GM19463 (cell line): ENCODE results near the gene USF2.

ENCODE experiments used
- ATAC-seq: cut with Tn5 transposase; IDR thresholded peaks from one replicate; pipeline ENCODE4 v1.9.1; 2021; ENCODE audit warnings: mild to moderate bottlenecking, moderate library complexity; ENCODE audit not compliant: unreplicated experiment

Gene USF2

GRCh38 chr19:35265126-35265899 lies 3.4 kb upstream of the USF2 start:
- ATAC-seq = no peak

DNA sequence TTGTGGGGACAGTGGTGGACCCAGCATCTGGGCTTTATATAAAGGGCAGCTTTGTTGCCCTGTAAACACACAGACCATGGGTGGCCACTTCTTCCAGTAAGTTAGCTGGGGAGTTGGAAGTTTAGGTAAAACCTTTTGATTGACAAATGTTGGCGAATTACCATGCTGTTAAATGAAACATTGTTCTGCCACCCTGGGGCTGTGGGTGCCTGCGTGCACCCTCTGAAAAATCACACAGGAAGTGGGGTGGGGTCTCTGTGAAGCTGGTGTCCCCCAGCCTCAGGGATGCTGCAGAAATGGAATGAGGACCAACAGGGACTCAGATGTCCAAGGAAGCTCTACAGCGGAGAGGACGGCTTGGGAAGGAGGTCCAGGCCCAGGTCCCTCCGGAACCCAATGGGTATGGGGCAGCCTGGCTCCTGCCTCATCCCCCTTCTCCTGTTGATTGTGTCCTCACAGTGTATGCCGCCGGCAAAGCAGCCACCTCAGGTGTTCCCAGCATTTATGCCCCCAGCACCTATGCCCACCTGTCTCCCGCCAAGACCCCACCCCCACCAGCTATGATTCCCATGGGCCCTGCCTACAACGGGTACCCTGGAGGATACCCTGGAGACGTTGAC lies 2.8 kb upstream of the USF2 start:
- no peak for ATAC-seq

- no peak for ATAC-seq
These were observed 2.0 kb upstream of the USF2 start for GRCh38 chr19:35266520-35267352.

- ATAC-seq = no peak
These were observed 1.4 kb upstream of the USF2 start for GRCh38 chr19:35267353-35267817.

- ATAC-seq = peak; percentile 41
These were observed 785 bp upstream of the USF2 start for GRCh38 chr19:35267818-35268535.

DNA sequence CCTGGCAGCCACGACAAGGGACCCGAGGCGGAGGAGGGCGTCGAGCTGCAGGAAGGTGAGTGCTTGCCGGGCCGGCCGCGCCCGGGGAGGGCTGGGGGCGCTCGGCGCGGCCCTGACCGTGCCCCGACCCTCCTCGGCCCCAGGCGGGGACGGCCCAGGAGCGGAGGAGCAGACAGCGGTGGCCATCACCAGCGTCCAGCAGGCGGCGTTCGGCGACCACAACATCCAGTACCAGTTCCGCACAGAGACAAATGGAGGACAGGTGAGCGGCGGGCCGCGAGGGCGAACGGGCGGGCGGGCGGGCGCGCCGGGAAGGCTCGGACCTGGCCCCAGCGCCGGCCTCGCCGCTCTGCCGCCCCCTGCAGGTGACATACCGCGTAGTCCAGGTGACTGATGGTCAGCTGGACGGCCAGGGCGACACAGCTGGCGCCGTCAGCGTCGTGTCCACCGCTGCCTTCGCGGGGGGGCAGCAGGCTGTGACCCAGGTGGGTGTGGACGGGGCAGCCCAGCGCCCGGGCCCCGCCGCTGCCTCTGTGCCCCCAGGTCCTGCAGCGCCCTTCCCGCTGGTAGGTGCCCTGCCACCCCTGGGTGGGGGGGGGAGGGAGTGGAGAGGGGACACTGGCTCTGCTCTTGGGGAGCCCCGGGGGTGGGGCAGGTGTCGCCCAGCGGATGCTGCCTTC lies 816 bp downstream of the USF2 start:
- ATAC-seq = peak; percentile 52

- ATAC-seq = no peak
These were observed 1.6 kb downstream of the USF2 start for GRCh38 chr19:35270381-35270811.

GRCh38 chr19:35271546-35271945 lies 2.8 kb downstream of the USF2 start:
- no peak for ATAC-seq

DNA sequence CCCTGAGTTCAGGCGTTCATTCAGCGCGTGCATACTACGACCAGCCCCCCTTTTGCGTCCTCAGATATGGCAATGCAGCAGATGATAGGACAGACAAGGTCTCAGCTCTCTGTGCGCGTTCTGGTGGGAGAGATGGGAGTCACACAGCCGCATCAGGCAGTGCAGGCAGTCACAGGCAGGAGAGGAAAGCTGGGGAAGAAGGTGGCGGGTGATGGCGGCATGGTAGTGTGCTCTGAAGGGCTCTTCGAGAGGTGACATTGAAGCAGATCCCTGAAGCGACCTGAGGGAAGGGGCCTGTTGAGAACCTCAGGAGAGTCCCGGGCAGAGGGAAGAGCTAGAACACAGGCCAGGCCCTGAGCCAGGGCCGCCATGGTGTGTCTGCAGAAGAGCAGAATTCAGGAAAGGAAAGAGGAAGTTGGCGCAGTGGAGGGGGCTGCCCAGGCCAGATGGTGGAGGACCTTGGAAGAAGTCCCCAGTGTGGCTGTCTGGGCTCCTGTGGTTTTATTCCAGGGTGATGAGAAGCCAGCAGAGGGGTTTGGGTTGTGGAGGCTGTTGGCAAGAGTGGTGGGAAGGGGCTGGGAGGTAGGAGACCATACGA lies 3.5 kb downstream of the USF2 start:
- no peak for ATAC-seq

- ATAC-seq = no peak
These were observed 4.3 kb downstream of the USF2 start for GRCh38 chr19:35272954-35273649.

DNA sequence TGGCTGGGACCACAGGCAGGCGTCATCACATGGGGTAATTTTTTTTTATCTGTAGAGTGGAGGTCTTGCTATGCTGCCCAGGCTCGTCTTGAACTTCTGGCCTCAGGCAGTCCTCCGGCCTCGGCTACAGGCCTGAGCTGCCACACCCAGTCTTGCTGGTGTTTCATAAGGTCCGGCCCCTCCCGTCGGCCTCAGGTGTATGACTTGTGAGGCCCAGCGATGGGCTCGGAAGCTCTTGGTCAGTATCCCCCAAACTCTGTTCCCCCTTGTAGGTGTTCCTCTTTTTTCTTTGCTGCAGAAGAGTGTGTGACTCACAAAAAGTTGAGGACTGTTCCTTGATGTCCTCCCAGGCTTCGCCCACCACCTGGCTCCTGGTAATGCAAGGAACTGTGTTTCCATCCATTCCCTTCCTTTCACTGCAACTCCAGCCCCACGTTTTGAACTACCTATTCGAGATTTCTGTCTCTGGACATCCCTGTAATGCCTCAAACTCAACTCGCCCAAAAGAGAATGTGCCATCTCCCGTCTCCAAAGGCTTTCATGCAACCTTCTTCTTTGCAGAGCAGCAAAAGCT lies 5.0 kb downstream of the USF2 start:
- no peak for ATAC-seq

GRCh38 chr19:35274323-35274722 lies 5.6 kb downstream of the USF2 start:
- no peak for ATAC-seq

GRCh38 chr19:35276706-35277281 lies 8.0 kb downstream of the USF2 start:
- ATAC-seq = no peak

- no peak for ATAC-seq
These were observed 10.0 kb downstream of the USF2 start for GRCh38 chr19:35278578-35279284.

- no peak for ATAC-seq
These were observed 10.6 kb downstream of the USF2 start for GRCh38 chr19:35279374-35279773.

- ATAC-seq = no peak
These were observed 11.4 kb downstream of the USF2 start for GRCh38 chr19:35279985-35280821.

GRCh38 chr19:35281303-35281702 lies 12.5 kb downstream of the USF2 start:
- ATAC-seq = no peak
